ENCODE measurements around the gene THSD4. TPM values are rescaled to one million over a fixed set of nuclear protein-coding genes. Genes with fewer than 3 reads are reported as not detected.

The THSD4 gene
- total RNA-seq, 2 experiments from 2014 or later: not detected

DNA sequence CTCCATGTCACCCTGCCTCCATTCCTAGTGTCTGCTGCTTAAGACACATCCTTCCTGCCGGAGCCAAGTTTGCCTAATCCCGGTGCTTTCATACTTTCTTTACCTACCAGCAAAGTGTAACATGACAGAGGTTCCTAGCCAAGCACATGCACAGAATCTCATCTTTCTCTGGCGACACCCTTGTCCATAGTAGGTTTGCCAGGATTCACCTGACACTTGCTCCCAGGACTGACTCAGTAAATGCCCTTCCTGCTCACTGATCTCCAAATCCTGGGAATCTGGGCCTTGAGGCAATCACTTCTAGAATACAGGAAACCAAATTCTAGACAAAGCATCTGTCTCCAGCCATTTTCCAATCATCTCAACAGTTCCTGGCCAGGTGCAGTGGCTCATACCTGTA is 684.9 kb downstream of the THSD4 start:
- CTCF ChIA-PET (ENCODE audit: unreplicated experiment): no interaction called here
- no peak for DNase-seq (ENCODE audit: low spot score)
- Histone ChIP-seq H3K4me1 (ENCODE audit: insufficient read depth, low read length, poor library complexity, severe bottlenecking) (peaks cover 7% of the 10 kb centered on the region), H3K9me3 (ENCODE audit: low read length) (no peaks in the 10 kb centered on the region), H2AFZ (ENCODE audit: low read length) (no peak overlapping the region), H3K27ac (ENCODE audit: low read depth, low read length, poor library complexity, severe bottlenecking) (no peak overlapping the region), H3K4me3 (ENCODE audit: low read depth, low read length, poor library complexity, severe bottlenecking) (no peak overlapping the region), H3K79me2 (ENCODE audit: insufficient read depth, low read depth, low read length) (no peaks in the 10 kb centered on the region), H3K4me2 (ENCODE audit: low read length) (no peak overlapping the region), H3K9me2 (ENCODE audit: insufficient read depth, low read length) (no peaks in the 10 kb centered on the region), H3K36me3 (ENCODE audit: insufficient read depth, low read length) (no peaks in the 10 kb centered on the region), H4K20me1 (ENCODE audit: insufficient read depth, low read length) (no peaks in the 10 kb centered on the region)
- intact Hi-C loops (cut with micrococcal nuclease; ENCODE audit: unreplicated experiment): loop anchor here (5.0 kb wide), 1 partner anchor 353 kb away; no protein-coding TSS in a partner anchor
- TF ChIP-seq, protein P1, sequence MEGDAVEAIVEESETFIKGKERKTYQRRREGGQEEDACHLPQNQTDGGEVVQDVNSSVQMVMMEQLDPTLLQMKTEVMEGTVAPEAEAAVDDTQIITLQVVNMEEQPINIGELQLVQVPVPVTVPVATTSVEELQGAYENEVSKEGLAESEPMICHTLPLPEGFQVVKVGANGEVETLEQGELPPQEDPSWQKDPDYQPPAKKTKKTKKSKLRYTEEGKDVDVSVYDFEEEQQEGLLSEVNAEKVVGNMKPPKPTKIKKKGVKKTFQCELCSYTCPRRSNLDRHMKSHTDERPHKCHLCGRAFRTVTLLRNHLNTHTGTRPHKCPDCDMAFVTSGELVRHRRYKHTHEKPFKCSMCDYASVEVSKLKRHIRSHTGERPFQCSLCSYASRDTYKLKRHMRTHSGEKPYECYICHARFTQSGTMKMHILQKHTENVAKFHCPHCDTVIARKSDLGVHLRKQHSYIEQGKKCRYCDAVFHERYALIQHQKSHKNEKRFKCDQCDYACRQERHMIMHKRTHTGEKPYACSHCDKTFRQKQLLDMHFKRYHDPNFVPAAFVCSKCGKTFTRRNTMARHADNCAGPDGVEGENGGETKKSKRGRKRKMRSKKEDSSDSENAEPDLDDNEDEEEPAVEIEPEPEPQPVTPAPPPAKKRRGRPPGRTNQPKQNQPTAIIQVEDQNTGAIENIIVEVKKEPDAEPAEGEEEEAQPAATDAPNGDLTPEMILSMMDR (conservative IDR thresholded peaks at IDR 0.05; ENCODE audit: low read length): no peak
- TF ChIP-seq EZH2phosphoT487 (IDR thresholded peaks at IDR 0.05; ENCODE audit: borderline replicate concordance, low read depth, low read length): no peak
- BruUV-seq (replicated peaks): no TSS peak
- POLR2A ChIA-PET: interaction anchor here (0.7 kb wide), 1 partner anchor 1470 kb away, joined by 6 read pairs; no protein-coding TSS in a partner anchor

DNA sequence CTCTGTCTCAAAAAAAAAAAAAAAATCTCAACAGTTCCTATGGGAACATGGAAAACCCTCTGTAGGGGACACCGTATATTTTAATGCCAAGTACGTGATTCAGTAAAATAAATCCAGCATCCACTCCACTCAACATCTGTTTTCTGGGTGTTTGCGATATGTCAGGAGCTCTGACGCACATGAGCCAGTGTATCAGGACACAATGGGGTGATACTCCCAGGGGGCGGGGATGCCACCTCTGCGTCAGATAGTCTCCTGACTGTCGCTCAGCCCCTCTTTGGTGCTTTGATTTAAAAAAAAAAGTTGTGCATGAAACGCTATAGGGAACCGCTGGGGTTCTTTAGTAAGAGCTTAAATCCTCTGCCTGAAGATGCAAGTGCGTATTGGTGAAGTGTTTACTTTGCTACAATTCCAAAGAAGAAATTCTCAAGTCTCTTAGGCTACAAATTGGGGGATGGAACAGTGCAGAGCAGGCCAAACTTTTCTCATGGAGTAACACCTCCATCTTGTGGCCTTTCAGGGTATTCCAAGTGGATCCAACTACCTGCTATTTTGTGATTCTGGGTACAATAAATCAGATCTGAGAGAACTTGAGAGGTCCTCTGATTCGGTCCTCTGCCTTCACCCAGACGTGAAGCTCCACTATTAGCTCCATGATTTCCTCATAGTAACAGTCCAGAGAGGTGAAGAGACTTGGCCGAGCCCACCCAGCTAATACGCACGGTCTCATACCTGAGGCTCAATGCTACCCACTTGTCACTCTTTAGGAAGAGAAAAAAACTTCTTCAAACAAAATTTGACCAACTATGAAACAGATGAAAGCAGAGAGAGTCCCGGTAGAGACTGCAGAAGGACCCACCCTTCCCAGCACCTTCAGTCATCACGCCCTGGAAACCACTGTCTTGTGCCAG is 685.8 kb downstream of the THSD4 start:
- ChIA-PET POLR2A (interaction anchor here (0.6 kb wide), 1 partner anchor 567 kb away, joined by 3 read pairs; no protein-coding TSS in a partner anchor), CTCF (ENCODE audit: unreplicated experiment) (no interaction called here)
- DNase-seq (ENCODE audit: low spot score): peak; percentile 49
- Histone ChIP-seq H3K4me1 (ENCODE audit: insufficient read depth, low read length, poor library complexity, severe bottlenecking) (peaks cover 7% of the 10 kb centered on the region), H3K4me2 (ENCODE audit: low read length) (no peak overlapping the region), H3K9me3 (ENCODE audit: low read length) (no peaks in the 10 kb centered on the region), H4K20me1 (ENCODE audit: insufficient read depth, low read length) (no peaks in the 10 kb centered on the region), H3K9me2 (ENCODE audit: insufficient read depth, low read length) (no peaks in the 10 kb centered on the region), H3K4me3 (ENCODE audit: low read depth, low read length, poor library complexity, severe bottlenecking) (no peak overlapping the region), H3K36me3 (ENCODE audit: insufficient read depth, low read length) (no peaks in the 10 kb centered on the region), H3K79me2 (ENCODE audit: insufficient read depth, low read depth, low read length) (no peaks in the 10 kb centered on the region), H2AFZ (ENCODE audit: low read length) (no peak overlapping the region), H3K27ac (ENCODE audit: low read depth, low read length, poor library complexity, severe bottlenecking) (no peak overlapping the region)
- no TSS peak for BruUV-seq (replicated peaks)
- no peak for TF ChIP-seq EZH2phosphoT487 (IDR thresholded peaks at IDR 0.05; ENCODE audit: borderline replicate concordance, low read depth, low read length)
- TF ChIP-seq, protein P1 (conservative IDR thresholded peaks at IDR 0.05; ENCODE audit: low read length): peak; percentile 85
- intact Hi-C loops (cut with micrococcal nuclease; ENCODE audit: unreplicated experiment): loop anchor here (1.0 to 5.0 kb wide), 3 partner anchors 57 to 355 kb away; no protein-coding TSS in a partner anchor
